Erythroblast (primary cell): ENCODE measurements around the gene FSTL4.

Experiments used
- DNase-seq, 2 experiments: peaks; one replicate each; lab custom pipeline; 2025; lab: John Stamatoyannopoulos, UW
- GATA1 ChIP-seq: IDR thresholded peaks from 2 replicates; pipeline ENCODE4 v1.6.1; 2011; ENCODE audit warnings: low read depth, mild to moderate bottlenecking, control low read depth, low read length, moderate library complexity
- POLR2A ChIP-seq: IDR thresholded peaks from 2 replicates; pipeline ENCODE4 v1.6.1; 2011; ENCODE audit warnings: mild to moderate bottlenecking, low read length

FSTL4 gene

GRCh38 chr5:133273661-133274596 lies 338.4 kb downstream of the FSTL4 start:
- no peak for TF ChIP-seq GATA1
- TF ChIP-seq POLR2A: no peak
- DNase-seq: no peak

GRCh38 chr5:133272345-133272744 lies 340.0 kb downstream of the FSTL4 start:
- no peak for DNase-seq
- no peak for TF ChIP-seq GATA1
- no peak for TF ChIP-seq POLR2A

DNA sequence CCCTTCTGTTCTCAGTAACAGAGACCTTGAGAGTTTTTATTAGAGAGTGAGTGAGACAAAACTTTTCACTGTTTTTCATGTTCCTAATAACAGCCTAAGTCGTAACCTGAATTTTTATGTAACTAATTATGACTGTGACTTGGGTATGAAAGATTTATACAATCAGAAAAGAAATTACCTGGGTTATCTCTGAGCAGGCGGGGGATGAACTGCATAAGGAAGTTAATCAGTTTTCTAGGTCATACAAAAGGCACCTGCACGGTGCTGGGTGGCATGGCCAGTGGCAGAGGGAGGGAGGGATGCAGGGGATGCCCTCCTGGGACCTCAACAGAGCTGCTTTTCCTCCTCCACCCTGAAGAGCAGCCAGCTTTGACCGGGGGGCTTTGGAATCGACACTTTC lies 340.7 kb downstream of the FSTL4 start:
- no peak for TF ChIP-seq POLR2A
- TF ChIP-seq GATA1: no peak
- no peak for DNase-seq

DNA sequence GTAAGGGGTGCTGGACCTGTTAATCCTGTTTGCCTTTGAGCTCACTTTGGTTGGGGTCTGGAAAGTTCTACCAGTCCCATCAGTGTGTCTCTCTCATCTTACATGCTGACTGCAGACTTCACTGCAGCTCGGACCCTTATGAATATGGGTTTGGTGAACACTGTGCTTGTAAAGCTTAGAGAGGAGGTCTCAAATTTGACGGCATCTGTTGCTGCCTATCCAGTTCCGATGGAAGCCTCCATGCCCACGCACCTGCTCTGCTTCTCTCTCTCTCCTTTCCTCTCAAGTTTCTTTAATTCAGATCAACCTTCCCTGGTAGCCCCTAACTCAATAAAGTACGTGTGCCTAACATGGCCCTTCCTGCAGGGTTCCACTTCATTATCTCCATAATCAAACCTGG lies 342.6 kb downstream of the FSTL4 start:
- no peak for TF ChIP-seq POLR2A
- no peak for TF ChIP-seq GATA1
- DNase-seq: no peak

DNA sequence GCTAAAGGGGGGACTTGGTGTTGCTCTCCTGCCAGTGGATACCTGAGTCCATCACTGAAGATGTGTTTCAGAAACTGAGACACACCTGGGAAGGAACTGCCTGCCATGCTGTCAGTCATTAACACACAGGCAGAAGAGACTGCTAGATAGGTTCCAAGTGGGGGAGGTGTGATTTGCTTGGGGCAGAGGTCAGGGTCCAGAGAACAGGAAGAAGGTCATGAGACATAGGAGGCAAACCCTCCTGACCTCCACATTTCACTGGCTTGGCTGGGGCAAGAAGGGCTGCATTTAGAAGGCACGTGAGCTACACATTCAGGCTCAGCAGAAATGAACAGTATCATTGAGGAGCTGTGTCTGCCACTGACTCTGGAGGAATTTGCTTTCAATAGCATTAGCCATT lies 344.7 kb downstream of the FSTL4 start:
- no peak for DNase-seq
- no peak for TF ChIP-seq GATA1
- TF ChIP-seq POLR2A: no peak

DNA sequence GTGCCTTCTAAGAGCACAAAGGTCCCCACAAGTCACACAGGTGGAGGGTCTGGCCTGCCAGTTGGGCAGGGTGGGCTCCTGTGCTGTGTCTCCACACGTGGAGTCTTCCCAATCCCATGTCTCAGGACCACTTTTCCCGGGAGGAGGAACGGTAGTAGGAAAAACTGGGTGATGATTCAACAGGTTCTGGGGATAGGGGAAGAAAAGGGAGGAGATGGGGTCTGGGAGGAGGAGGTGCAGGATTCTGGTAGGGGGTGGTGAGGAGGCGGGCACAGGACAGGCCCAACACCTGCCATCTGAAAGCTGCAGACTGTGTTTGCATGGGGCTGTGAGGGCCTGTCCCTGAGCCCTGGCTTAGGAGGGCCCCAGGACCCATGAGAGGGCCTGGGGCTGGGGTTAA lies 345.4 kb downstream of the FSTL4 start:
- TF ChIP-seq GATA1 (no peak), POLR2A (no peak)
- no peak for DNase-seq

DNA sequence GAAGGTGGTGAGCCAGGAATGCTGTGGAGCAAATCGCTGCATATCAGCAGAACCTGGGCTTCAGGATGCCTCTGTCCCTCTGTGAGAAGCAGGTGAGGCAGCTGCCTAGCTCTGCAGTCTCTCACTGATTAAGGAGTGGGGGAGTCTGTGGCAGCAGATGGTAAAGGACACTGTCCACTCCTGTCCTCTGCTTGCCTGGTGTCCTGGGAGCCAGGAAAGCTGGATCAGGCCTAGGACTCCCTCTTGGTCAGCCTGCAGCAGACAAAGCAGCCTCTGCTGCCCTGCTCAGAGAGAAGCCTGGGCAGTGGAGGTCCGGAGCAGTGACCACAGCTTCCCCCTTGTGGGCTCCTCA lies 345.8 kb downstream of the FSTL4 start:
- DNase-seq: no peak
- TF ChIP-seq POLR2A (no peak), GATA1 (no peak)

DNA sequence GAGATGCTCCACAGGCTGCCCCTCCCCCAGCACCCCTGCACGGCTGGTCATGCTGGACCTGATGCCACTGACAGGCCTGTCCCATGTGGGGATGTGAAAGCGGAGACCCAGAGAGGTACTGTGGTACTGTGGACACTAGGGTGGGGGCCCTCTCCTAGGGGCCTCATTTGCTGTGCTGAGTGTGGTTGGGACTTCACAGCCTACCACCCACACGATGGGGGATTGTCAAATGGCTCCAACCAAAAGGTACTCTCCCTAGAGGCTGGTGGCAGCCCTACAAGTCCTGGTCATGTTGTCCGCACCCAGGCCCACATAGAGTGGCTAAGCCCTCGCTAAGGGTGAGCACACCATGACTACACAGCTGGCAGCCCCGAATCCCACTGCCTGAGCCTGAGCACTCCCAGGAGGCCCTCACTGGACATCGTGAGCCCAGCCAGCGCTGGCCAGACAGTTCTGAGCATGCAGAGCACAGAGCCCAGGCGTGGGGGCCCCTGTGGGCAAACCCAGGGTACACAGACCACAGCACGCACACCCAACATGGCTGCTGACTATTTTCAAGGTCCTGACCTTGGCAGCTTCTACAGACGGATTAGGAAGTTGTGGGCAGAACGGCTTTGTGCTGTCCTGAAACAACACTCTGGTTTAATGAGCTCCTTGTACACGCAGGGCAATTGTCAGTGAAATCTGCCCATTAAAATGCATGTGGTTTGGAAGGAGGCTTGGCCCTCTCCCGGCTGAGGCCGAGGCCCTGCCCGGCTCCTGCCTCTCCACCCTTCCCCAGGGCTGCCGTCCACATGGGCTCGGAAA lies 346.4 kb downstream of the FSTL4 start:
- TF ChIP-seq GATA1 (no peak), POLR2A (no peak)
- DNase-seq: no peak

DNA sequence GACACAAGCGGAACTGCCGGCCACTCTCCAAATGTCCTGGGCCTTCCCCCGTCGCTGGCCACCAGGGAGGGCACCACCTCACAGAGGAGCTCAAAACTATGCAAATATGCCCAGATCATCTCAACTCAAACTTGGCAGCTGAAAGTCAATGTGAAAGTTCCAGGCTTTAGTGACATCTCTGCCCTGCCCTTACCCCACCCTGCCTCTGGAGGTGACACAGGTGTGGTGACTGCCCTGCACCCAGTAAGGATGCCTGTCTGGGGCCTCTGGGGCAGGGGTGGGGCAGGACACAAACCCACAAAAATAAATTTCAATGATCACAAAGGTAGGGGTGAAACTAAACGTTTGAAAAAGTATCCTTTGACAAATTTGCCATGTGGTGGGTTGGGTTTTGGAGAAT lies 347.1 kb downstream of the FSTL4 start:
- no peak for TF ChIP-seq POLR2A
- no peak for TF ChIP-seq GATA1

GRCh38 chr5:133262690-133263089 lies 349.7 kb downstream of the FSTL4 start:
- TF ChIP-seq POLR2A: no peak
- TF ChIP-seq GATA1: no peak
- no peak for DNase-seq

More for the DNA sequence above, 347.1 kb downstream of the FSTL4 start:
- no peak for DNase-seq

- no peak for TF ChIP-seq GATA1
- TF ChIP-seq POLR2A: no peak
These were observed 350.3 kb downstream of the FSTL4 start for GRCh38 chr5:133261993-133262392.

GRCh38 chr5:133260715-133261114 lies 351.6 kb downstream of the FSTL4 start:
- TF ChIP-seq POLR2A: no peak
- TF ChIP-seq GATA1: no peak
- DNase-seq: peak in 1 of 2 experiments; percentile 8

More at GRCh38 chr5:133261993-133262392, 350.3 kb downstream of the FSTL4 start:
- DNase-seq: no peak

DNA sequence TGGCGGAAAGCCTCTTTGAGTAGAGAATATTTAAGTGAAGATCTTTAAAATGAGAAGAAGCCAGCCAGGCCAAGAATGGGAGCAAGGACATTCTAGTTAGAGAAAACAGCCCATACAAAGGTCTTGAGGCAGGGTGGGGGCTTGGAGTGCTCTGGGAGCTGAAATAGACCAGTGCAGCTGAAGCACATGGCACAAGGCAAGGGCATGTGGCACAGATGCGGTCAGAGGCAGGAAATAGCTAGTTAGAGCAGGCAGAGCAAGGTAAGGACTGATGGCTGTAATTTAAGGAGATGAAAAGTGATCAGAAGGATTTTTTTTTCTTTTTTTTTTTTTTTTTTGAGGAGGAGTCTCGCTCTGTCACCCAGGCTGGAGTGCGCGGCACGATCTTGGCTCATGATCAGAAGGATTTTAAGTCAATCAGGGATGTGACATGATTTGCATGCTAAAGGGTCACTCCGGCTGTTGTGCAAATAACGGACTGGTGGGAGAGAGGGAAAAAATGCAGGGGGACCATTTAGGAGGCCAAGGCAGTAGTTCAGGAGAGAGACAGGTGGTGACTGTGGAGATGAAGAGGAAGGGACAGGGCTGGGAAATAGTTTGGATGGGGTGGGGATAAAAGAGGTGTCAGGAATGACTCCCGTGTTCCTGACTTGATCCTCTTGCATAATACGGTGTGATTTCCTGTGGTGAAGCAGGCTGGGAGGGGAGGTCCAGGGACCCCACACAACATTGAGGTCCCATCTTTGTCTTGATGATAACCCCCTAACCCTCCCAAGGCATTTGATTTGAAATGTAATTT lies 352.9 kb downstream of the FSTL4 start:
- DNase-seq: no peak
- no peak for TF ChIP-seq GATA1
- no peak for TF ChIP-seq POLR2A
